ENCODE data around the gene NEDD4L. TPM values are rescaled to one million over a fixed set of nuclear protein-coding genes. Genes with fewer than 3 reads are reported as not detected.

Gene NEDD4L
- total RNA-seq, 2 experiments from 2014 or later: 11.2 to 13.7 TPM

DNA sequence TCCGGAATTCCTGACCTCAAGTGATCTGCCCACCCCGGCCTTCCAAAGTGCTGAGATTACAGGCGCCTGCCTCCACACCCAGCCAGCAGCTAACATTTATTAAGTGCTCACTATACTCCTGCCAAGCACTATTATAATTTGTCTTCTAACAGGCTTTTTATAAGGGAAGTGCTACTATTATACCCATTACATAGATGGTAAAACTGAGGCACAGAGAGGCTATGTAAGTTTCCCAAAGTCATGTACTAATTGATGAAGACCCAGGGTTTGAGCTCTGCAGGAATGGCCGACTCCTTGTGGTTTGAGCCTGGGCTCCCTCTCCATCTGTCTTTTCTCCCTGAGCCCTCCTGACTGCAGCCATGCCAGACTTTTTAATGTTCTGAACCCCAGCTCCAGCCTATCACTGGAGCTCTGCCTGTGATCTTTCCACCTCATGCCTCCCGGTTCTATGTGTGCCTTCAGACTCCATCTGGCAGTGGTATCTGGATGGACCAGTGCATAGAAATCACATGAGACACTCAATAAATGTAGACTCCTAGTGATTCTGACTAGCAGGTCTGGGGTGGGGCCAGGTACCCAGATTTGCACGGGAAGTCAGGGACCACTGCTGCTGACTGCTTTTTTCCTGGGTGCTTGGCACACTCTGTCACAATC is 197.1 kb downstream of the NEDD4L start:
- POLR2A ChIA-PET: no interaction called here

DNA sequence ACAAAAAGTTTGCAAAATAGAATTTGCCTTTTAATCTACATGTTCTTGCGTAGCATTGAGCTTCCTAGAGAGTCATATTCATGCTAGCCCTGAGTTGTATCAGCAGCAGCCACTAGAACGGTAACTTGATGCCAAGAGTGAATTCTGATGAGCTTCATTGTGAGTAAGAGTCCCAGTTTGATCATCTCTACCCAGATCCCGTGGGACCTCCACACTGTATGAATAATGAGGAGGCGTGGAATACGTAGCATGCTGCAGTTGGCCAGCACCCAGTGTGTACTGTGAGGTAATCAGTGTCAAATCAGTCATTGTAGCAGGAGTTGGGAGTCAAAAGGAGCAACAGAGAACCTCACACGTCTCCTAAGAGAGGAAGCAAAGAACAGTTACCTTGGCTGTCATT is 197.9 kb downstream of the NEDD4L start:
- H3K27me3 ChIP-seq (ENCODE audit: control insufficient read depth in 1 of 2, insufficient read depth in 2 of 2, low read length in 2 of 2): no peaks in the 10 kb centered on the region
- H3K9me3 Mint-ChIP-seq: no peaks in the 10 kb centered on the region
- TF ChIP-seq, protein P1, sequence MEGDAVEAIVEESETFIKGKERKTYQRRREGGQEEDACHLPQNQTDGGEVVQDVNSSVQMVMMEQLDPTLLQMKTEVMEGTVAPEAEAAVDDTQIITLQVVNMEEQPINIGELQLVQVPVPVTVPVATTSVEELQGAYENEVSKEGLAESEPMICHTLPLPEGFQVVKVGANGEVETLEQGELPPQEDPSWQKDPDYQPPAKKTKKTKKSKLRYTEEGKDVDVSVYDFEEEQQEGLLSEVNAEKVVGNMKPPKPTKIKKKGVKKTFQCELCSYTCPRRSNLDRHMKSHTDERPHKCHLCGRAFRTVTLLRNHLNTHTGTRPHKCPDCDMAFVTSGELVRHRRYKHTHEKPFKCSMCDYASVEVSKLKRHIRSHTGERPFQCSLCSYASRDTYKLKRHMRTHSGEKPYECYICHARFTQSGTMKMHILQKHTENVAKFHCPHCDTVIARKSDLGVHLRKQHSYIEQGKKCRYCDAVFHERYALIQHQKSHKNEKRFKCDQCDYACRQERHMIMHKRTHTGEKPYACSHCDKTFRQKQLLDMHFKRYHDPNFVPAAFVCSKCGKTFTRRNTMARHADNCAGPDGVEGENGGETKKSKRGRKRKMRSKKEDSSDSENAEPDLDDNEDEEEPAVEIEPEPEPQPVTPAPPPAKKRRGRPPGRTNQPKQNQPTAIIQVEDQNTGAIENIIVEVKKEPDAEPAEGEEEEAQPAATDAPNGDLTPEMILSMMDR (IDR thresholded peaks at IDR 0.05): no peak
- ATAC-seq (ENCODE audit: poor library complexity) (no peak), DNase-seq (no peak)
- no peak overlapping the region for H3K27ac Mint-ChIP-seq
- CTCF ChIA-PET: no interaction called here
- no peak overlapping the region for H3K27ac ChIP-seq (ENCODE audit: low read depth in 1 of 2, low read length in 2 of 2)
- H3K9me3 ChIP-seq (ENCODE audit: control insufficient read depth in 1 of 2, insufficient read depth in 1 of 2, low read length in 2 of 2): no peaks in the 10 kb centered on the region
- no peak overlapping the region for H3K4me3 ChIP-seq (ENCODE audit: low read length)
- no peaks in the 10 kb centered on the region for H3K4me1 Mint-ChIP-seq (ENCODE audit: low read depth)
- no peak overlapping the region for H3K4me3 Mint-ChIP-seq
- POLR2A ChIA-PET: no interaction called here
- no peaks in the 10 kb centered on the region for H3K4me1 ChIP-seq (ENCODE audit: insufficient read depth, low read length)
- intact Hi-C loops (cut with DNase I, micrococcal nuclease): no loop called here
- H3K36me3 Mint-ChIP-seq (ENCODE audit: low read depth): no peaks in the 10 kb centered on the region
- no peaks in the 10 kb centered on the region for H3K27me3 Mint-ChIP-seq
- no peaks in the 10 kb centered on the region for H3K36me3 ChIP-seq (ENCODE audit: insufficient read depth, low read length)

More for the DNA sequence above, 197.1 kb downstream of the NEDD4L start:
- no peaks in the 10 kb centered on the region for H3K36me3 ChIP-seq (ENCODE audit: insufficient read depth, low read length)
- ATAC-seq (ENCODE audit: poor library complexity): no peak
- H3K27me3 Mint-ChIP-seq: no peaks in the 10 kb centered on the region
- TF ChIP-seq, protein P1 (IDR thresholded peaks at IDR 0.05): no peak
- H3K27ac ChIP-seq (ENCODE audit: low read depth in 1 of 2, low read length in 2 of 2): no peak overlapping the region
- H3K4me3 ChIP-seq (ENCODE audit: low read length): no peak overlapping the region
- no peaks in the 10 kb centered on the region for H3K4me1 Mint-ChIP-seq (ENCODE audit: low read depth)
- no peak for DNase-seq
- intact Hi-C loops (cut with DNase I, micrococcal nuclease): no loop called here
- no peak overlapping the region for H3K27ac Mint-ChIP-seq
- CTCF ChIA-PET: no interaction called here
- H3K4me3 Mint-ChIP-seq: no peak overlapping the region
- H3K9me3 ChIP-seq (ENCODE audit: control insufficient read depth in 1 of 2, insufficient read depth in 1 of 2, low read length in 2 of 2): no peaks in the 10 kb centered on the region
- no peaks in the 10 kb centered on the region for H3K4me1 ChIP-seq (ENCODE audit: insufficient read depth, low read length)
- H3K36me3 Mint-ChIP-seq (ENCODE audit: low read depth): no peaks in the 10 kb centered on the region
- no peaks in the 10 kb centered on the region for H3K27me3 ChIP-seq (ENCODE audit: control insufficient read depth in 1 of 2, insufficient read depth in 2 of 2, low read length in 2 of 2)
- H3K9me3 Mint-ChIP-seq: no peaks in the 10 kb centered on the region

DNA sequence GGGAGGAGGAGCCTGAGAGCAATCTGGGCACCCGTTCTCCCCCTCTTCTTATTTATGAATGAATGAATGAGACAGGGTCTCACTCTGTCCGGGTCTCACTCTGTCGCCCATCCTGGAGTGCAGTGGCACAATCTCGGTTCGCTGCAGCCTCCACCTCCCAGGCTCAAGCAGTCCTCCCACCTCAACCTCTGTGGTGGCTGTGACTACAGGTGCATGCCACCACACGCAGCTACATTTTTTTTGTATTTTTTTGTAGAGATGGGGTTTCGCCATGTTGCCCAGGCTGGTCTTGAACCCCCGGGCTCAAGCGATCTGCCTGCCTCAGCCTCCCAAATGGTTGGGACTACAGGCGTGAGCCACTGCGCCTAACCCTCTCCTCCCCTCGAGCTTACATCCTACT is 198.4 kb downstream of the NEDD4L start:
- no peak for DNase-seq
- ATAC-seq (ENCODE audit: poor library complexity): no peak
- Histone ChIP-seq H3K27ac (ENCODE audit: low read depth in 1 of 2, low read length in 2 of 2) (no peak overlapping the region), H3K9me3 (ENCODE audit: control insufficient read depth in 1 of 2, insufficient read depth in 1 of 2, low read length in 2 of 2) (no peaks in the 10 kb centered on the region), H3K27me3 (ENCODE audit: control insufficient read depth in 1 of 2, insufficient read depth in 2 of 2, low read length in 2 of 2) (no peaks in the 10 kb centered on the region), H3K4me3 (ENCODE audit: low read length) (no peak overlapping the region), H3K4me1 (ENCODE audit: insufficient read depth, low read length) (no peaks in the 10 kb centered on the region), H3K36me3 (ENCODE audit: insufficient read depth, low read length) (no peaks in the 10 kb centered on the region)
- TF ChIP-seq, protein P1 (IDR thresholded peaks at IDR 0.05): no peak
- H3K4me3 Mint-ChIP-seq: no peak overlapping the region
- no peaks in the 10 kb centered on the region for H3K9me3 Mint-ChIP-seq
- intact Hi-C loops (cut with DNase I, micrococcal nuclease): no loop called here
- CTCF ChIA-PET: no interaction called here
- H3K27ac Mint-ChIP-seq: no peak overlapping the region
- POLR2A ChIA-PET: no interaction called here
- no peaks in the 10 kb centered on the region for H3K4me1 Mint-ChIP-seq (ENCODE audit: low read depth)
- no peaks in the 10 kb centered on the region for H3K36me3 Mint-ChIP-seq (ENCODE audit: low read depth)
- no peaks in the 10 kb centered on the region for H3K27me3 Mint-ChIP-seq

All from CD4-positive, alpha-beta T cell (primary cell).